Amniotic stem cell (primary cell): ENCODE measurements around the gene TPTE.
"Not testable (repeated sequence)": the region's sequence is repeated elsewhere in the genome, so short reads cannot be mapped to it uniquely, and the experiment has no call there.

Experiments used
- DNase-seq: peaks from one replicate; lab custom pipeline; 2025; lab: John Stamatoyannopoulos, UW

TPTE gene

DNA sequence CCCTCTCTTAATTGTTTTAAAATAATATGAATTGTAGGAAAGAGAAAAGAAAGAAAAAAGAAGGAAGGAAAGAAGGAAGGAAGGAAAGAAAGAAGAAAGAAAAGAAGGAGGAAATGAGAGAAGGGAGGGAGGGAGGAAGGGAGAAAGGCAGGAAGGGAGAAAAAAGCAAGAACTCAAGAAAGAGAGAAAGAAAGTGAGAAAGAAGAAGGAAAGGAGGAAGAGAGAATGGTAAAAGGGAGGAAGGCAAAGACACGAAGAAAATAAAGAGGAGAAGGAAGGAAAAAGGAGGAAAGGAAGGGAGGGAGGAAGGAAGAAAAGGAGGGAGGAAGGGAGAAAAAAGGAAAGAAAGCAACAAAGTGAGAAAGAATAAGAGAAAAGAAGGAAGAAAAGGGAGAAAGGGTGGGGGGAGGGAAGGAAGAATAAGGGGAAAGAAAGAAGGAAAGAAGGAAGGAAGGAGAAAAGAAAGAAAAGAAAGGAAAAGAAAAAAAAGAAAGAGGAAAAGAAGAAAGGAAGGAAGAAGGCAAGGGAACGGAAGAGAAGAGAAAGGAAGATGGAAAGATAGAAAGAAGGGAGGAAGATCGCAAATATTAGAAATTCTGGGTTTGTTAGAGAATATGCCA, 95.9 kb downstream of the TPTE start:
- DNase-seq = not testable (repeated sequence)

DNA sequence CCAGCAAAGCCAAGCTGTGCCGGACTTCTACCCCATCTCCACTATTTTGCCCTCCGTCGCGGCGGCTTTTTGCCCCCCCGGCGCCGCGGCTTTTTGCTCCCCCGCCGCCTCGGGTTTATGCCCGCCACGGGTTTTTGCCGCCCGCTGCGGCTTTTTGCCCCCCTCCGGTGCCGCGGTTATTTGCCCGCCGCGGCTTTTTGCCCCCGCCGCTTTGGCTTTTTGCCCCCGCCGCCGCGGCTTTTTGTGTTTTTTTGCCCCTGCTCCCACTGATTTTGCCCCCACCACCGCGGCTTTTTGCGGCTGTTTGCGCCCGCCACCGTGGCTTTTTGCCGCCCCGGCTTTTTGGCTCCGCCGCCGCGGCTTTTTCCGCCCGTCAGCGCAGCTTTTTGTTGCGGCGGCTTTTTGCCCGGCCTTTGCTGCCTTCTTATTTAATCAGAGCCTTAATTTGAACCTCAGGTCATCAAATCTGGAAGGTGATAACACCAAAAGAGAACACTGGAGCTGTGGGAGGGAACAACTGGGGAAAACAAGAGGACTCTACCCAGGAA, 106.0 kb downstream of the TPTE start:
- no peak for DNase-seq

GRCh38 chr21:10629239-10629638, 107.9 kb downstream of the TPTE start:
- not testable (repeated sequence) for DNase-seq

DNA sequence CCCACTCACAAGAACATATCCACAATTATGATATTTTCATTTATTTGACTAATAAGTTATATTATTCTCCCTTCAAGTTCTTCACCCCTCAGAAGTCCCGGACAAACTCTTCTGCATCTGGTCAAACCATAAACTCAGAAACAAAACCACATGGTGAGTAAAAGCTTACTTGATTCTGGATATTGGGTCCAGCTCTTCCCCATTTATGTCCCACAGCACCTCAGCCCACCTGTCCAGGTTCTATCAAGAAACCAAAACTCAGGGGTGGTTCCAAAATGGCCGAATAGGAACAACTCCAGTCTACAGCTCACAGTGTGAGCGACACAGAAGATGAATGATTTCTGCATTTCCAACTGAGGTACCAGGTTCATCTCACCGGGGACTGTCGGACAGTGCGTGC, 109.4 kb downstream of the TPTE start:
- DNase-seq = not testable (repeated sequence)

GRCh38 chr21:10631316-10631715, 109.9 kb downstream of the TPTE start:
- DNase-seq = not testable (repeated sequence)

GRCh38 chr21:10638144-10638543, 116.8 kb downstream of the TPTE start:
- not testable (repeated sequence) for DNase-seq

DNA sequence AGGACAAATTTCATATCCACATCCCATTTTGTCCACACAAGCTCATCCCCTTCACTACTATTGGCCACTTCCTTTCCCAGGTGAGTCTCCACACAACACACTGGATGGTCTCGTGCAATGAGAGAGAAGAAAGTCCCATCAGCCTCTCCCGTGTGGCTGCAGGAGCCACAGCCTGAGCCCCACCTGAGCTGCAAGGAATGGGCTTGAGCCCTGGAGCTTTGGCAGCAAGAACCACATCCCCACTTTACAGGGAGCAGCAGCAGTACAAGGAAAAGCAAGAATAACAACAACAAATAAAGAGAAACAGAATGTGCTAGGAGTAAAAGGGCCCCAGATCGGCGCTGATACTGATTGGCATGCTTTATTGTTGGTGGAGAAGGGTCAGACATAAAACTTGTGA, 117.7 kb downstream of the TPTE start:
- DNase-seq = no peak

DNA sequence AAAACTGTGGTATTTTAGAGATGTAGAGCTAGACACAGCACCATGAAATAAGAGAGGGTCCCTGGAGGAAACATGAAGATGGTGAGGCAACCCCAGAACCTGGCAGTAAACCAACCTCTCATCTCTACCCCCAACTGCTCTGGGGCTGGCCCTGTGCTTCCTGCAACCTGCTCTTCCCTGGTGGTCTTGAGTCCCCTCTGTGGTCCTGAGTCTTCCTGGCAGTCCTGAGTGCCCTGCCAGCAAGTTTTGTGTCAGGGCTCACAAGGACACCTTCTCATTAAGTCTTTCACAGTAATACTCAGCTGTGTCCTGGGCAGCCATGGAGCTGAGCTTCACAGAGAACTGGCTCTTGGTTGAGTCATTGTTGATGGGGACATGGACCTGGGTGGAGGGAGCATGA, 118.4 kb downstream of the TPTE start:
- not testable (repeated sequence) for DNase-seq

DNA sequence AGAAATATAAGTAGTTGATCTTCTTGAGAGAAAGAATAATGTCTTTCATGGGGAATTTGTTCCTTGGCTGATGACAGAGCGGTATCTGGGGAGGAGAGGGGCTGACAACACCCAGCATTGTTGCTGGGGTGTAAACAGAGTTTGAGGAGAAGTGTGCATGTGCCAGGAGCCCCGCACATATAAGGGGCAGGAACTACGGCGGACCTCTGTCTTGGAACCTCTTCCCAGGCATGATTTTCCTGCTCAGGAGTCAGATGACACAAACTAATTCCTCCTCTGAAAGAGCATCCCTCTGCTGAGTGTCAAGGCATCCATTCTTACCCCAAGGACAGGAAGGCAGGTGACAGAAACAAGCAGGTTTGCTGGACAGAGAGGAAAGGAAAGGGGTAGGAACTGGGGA, 119.1 kb downstream of the TPTE start:
- DNase-seq = no peak

DNA sequence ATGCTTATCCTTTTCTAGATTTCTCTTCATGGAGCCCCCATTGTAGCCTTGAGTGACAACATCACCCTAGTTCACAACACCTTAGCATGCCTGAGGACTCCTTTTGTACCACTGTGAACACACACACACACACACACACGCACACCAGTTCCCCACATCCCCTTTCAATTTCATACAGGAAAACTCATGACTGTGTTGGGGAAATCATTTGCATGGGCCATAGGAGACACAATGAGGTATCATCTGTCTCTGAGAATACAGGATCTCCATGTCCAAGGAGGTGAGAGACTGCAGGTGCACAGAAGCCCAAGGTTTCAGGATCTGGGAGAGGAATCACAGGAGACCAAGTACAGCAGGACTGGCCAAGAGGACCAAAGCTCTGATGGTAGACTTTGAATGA, 119.7 kb downstream of the TPTE start:
- DNase-seq = no peak

- DNase-seq = not testable (repeated sequence)
Measured at GRCh38 chr21:10645667-10646066, 124.3 kb downstream of the TPTE start.

DNA sequence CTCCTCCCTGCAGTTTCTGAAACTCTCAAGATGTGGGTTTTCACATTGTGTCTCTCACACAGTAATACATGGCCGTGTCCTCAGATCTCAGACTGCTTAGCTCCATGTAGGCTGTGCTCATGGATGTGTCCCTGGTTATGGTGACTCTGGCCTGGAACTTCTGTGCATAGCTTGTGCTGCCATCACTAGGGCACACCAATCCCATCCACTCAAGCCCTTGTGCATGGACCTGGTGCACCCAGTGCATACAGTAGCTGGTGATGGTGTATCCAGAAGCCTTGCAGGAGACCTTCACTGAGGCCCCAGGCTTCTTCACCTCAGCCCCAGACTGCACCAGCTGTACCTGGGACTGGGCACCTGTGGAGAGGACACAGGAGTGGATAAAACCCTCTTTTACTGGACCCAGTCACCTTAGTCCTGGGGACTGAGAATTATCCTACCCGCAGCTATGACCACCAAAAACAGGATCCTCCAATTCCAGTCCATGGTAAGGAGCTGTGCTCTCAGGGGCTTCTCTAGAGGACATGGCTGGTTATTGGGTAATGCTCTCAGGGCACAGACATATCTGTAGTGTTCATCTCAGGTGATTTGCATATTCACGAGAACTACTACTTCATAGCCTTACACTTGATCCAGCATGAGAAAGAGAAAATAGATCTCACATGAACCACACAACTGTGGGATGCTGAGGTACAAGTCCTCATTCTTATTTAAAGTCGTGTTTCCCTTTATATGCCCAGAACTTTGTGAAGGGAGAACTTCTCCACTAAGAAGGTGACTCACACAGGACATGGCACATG, 128.2 kb downstream of the TPTE start:
- DNase-seq = not testable (repeated sequence)

DNA sequence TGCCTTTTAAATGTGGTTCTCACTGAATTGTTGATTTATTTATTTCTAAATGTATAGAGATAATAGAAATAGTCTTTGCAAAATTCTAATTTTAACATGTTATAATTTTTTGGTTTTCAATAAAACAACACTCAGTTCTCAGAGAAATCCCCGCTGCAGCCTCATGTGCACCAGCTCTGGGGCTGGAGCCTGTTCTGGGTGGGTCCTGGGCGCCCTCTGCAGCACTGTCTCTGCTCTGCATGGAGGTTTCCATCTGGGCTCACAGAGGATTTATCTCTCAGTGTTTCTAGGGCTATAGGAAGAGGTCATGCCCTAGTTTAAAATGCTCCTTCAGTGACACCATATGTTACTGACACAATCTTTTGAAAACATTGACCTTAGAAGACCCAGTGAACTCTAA, 128.9 kb downstream of the TPTE start:
- not testable (repeated sequence) for DNase-seq
